CD14-positive monocyte (primary cell): Measurements from ENCODE around the gene MSMO1. TPM values are rescaled to one million over a fixed set of nuclear protein-coding genes. Genes with fewer than 3 reads are reported as not detected.

Experiments used
- DNase-seq, 3 donors: peaks; one replicate each; pipeline ENCODE4 v3.0.0-alpha.2; 2011 to 2022
- H2AFZ ChIP-seq: 2 replicates; pipeline ENCODE4 v1.6.0; 2012; ENCODE audit warnings: mild to moderate bottlenecking, low read depth, low read length, inconsistent platforms; ENCODE audit not compliant: insufficient read depth, poor library complexity, severe bottlenecking
- H3K27ac ChIP-seq, 2 donors: 1 replicate in 1 of 2; 2 replicates in 1 of 2; pipeline ENCODE4 v1.5.1; 2012 to 2013; ENCODE audit warnings: low read length in 2 of 2, control low read depth in 1 of 2, inconsistent platforms in 1 of 2, low read depth in 1 of 2, mild to moderate bottlenecking in 1 of 2
- H3K27me3 ChIP-seq, 2 donors: one replicate each; pipeline versions ENCODE4 v1.6.0 to v1.6.1; 2011 to 2013; ENCODE audit warnings: low read length in 2 of 2; ENCODE audit not compliant: control insufficient read depth in 2 of 2, insufficient read depth in 2 of 2
- H3K36me3 ChIP-seq, 2 donors: replicated peaks in 1 of 2; 1 replicate in 1 of 2; 2 replicates in 1 of 2; pipeline versions ENCODE4 v1.5.1 to v1.6.1; 2012 to 2013; ENCODE audit warnings: low read length in 2 of 2, control low read depth in 1 of 2, inconsistent platforms in 1 of 2, mild to moderate bottlenecking in 1 of 2; ENCODE audit not compliant: insufficient read depth in 2 of 2, control insufficient read depth in 1 of 2
- H3K4me1 ChIP-seq, 2 donors: 1 replicate in 1 of 2; 2 replicates in 1 of 2; pipeline versions ENCODE4 v1.5.1 to v1.6.1; 2012 to 2013; ENCODE audit warnings: low read length in 2 of 2, control low read depth in 1 of 2, inconsistent platforms in 1 of 2, mild to moderate bottlenecking in 1 of 2, moderate library complexity in 1 of 2; ENCODE audit not compliant: insufficient read depth in 2 of 2, control insufficient read depth in 1 of 2
- H3K4me2 ChIP-seq: replicated peaks from 2 replicates; pipeline ENCODE3; 2012; ENCODE audit warnings: low read length, moderate library complexity, mild to moderate bottlenecking; ENCODE audit not compliant: poor library complexity, severe bottlenecking; ENCODE audit errors: extremely low read depth
- H3K4me3 ChIP-seq, 3 experiments: fragments of 200-600 bp in 1 of 3; sonication (generic) in 1 of 3; replicated peaks in 1 of 3; 1 replicate in 2 of 3; 2 replicates in 1 of 3; pipeline ENCODE4 v1.5.1; 2011 to 2013; ENCODE audit warnings: low read length in 3 of 3, mild to moderate bottlenecking in 3 of 3, control low read depth in 2 of 3, low read depth in 2 of 3, inconsistent platforms in 1 of 3, moderate library complexity in 1 of 3
- H3K79me2 ChIP-seq: 2 replicates; pipeline ENCODE4 v1.6.0; 2012; ENCODE audit warnings: mild to moderate bottlenecking, control low read depth, inconsistent platforms, low read length, moderate library complexity; ENCODE audit not compliant: insufficient read depth
- H3K9ac ChIP-seq: 2 replicates; pipeline ENCODE4 v1.6.0; 2017; ENCODE audit warnings: low read length, mild to moderate bottlenecking; ENCODE audit not compliant: insufficient read depth, poor library complexity, severe bottlenecking
- H3K9me3 ChIP-seq, 2 donors: replicated peaks in 1 of 2; 1 replicate in 1 of 2; 2 replicates in 1 of 2; pipeline versions ENCODE4 v1.5.1 to v1.6.1; 2012 to 2013; ENCODE audit warnings: low read length in 2 of 2, control low read depth in 1 of 2; ENCODE audit not compliant: control insufficient read depth in 1 of 2, insufficient read depth in 1 of 2
- H4K20me1 ChIP-seq: 2 replicates; pipeline ENCODE4 v1.6.0; 2012; ENCODE audit warnings: mild to moderate bottlenecking, low read length, control low read depth, moderate library complexity; ENCODE audit not compliant: insufficient read depth
- H3K27ac Mint-ChIP-seq, 7 donors: one replicate each; pipeline ENCODE4 v1.8.0; 2020; ENCODE audit warnings: mild to moderate bottlenecking in 7 of 7, mixed read lengths in 7 of 7, moderate library complexity in 6 of 7, inconsistent platforms in 2 of 7
- H3K27me3 Mint-ChIP-seq, 3 donors: one replicate each; pipeline ENCODE4 v1.8.0; 2021 to 2022; ENCODE audit warnings: low read depth in 3 of 3, mild to moderate bottlenecking in 3 of 3, mixed read lengths in 3 of 3, moderate library complexity in 3 of 3, inconsistent platforms in 1 of 3
- H3K36me3 Mint-ChIP-seq, 2 donors: one replicate each; pipeline ENCODE4 v1.8.0; 2020; ENCODE audit warnings: mixed read lengths in 2 of 2, inconsistent platforms in 1 of 2, mild to moderate bottlenecking in 1 of 2
- H3K4me1 Mint-ChIP-seq: one replicate; pipeline ENCODE4 v1.8.0; 2020; ENCODE audit warnings: mild to moderate bottlenecking, mixed read lengths
- H3K4me3 Mint-ChIP-seq, 2 donors: one replicate each; pipeline ENCODE4 v1.8.0; 2020; ENCODE audit warnings: mild to moderate bottlenecking in 2 of 2, mixed read lengths in 2 of 2, moderate library complexity in 1 of 2
- H3K9me3 Mint-ChIP-seq, 7 donors: one replicate each; pipeline ENCODE4 v1.8.0; 2020 to 2022; ENCODE audit warnings: mixed read lengths in 7 of 7, mild to moderate bottlenecking in 6 of 7, moderate library complexity in 6 of 7, inconsistent platforms in 2 of 7
- WGBS: methylation state at CpG from one replicate; pipeline ENCODE4 v1.1.5; 2013; ENCODE audit warnings: missing lambda C conversion rate; ENCODE audit not compliant: insufficient coverage; 5-methylcytosine and 5-hydroxymethylcytosine counted together
- intact Hi-C, 2 donors: fragments of 100-400 bp; cut with micrococcal nuclease; formaldehyde crosslinking; loops; one replicate each; pipeline versions ENCODE4 v1.15.0 to v1.15.1; 2023
- polyA plus RNA-seq, 3 donors: library from polyadenylated mRNA; depleted of rRNA in 1 of 3; unstranded in 2 of 3; stranded (reverse) in 1 of 3; fragments of 300-500 nt in 2 of 3; fragments of >200 nt in 1 of 3; fragmentation: Illumina TruSeq in 2 of 3; gene quantifications; 1 replicate in 2 of 3; 2 replicates in 1 of 3; pipeline ENCODE4 v1.2.3, GENCODE V29; 2012 to 2021
- TF ChIP-seq, protein P1 (sequence below): fragments of 200-600 bp; IDR thresholded peaks from one replicate; pipeline ENCODE4 v1.8.0; 2022; ENCODE audit warnings: antibody characterized with exemption, mild to moderate bottlenecking

MSMO1 gene
- polyA plus RNA-seq, 3 donors, result 3.1 to 7.6 (median 6.0) TPM

- 0% methylated on average over 1 of the region's 2 CpGs for WGBS
- Mint-ChIP-seq H3K36me3 (no peaks in the 10 kb centered on the region), H3K27ac (no peak overlapping the region), H3K4me1 (peaks cover 78% of the 10 kb centered on the region), H3K27me3 (peaks cover 0 to 1% (median 0%) of the 10 kb centered on the region in 3 donors), H3K9me3 (peaks cover 0 to 6% (median under 1%) of the 10 kb centered on the region in 7 donors), H3K4me3 (no peak overlapping the region)
- TF ChIP-seq, protein P1, sequence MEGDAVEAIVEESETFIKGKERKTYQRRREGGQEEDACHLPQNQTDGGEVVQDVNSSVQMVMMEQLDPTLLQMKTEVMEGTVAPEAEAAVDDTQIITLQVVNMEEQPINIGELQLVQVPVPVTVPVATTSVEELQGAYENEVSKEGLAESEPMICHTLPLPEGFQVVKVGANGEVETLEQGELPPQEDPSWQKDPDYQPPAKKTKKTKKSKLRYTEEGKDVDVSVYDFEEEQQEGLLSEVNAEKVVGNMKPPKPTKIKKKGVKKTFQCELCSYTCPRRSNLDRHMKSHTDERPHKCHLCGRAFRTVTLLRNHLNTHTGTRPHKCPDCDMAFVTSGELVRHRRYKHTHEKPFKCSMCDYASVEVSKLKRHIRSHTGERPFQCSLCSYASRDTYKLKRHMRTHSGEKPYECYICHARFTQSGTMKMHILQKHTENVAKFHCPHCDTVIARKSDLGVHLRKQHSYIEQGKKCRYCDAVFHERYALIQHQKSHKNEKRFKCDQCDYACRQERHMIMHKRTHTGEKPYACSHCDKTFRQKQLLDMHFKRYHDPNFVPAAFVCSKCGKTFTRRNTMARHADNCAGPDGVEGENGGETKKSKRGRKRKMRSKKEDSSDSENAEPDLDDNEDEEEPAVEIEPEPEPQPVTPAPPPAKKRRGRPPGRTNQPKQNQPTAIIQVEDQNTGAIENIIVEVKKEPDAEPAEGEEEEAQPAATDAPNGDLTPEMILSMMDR, result peak; percentile 43
- peak in 2 of 3 donors; percentile 21 to 29 for DNase-seq
- Histone ChIP-seq H3K27me3 (no peaks in the 10 kb centered on the region), H3K9ac (no peak overlapping the region), H3K9me3 (no peaks in the 10 kb centered on the region), H3K4me1 (peaks cover 42 to 58% of the 10 kb centered on the region in 2 donors), H3K4me2 (no peak overlapping the region), H3K27ac (no peak overlapping the region), H4K20me1 (no peaks in the 10 kb centered on the region), H3K36me3 (no peaks in the 10 kb centered on the region), H2AFZ (no peak overlapping the region), H3K4me3 (no peak overlapping the region), H3K79me2 (no peaks in the 10 kb centered on the region)
- intact Hi-C loops, result no loop called here
These were observed 28.4 kb downstream of the MSMO1 start for GRCh38 chr4:165355900-165356300.

GRCh38 chr4:165359506-165359905 is 32.0 kb downstream of the MSMO1 start:
- H3K27ac ChIP-seq, result no peak overlapping the region
- H3K4me3 ChIP-seq, result peak overlapping the region in 1 of 3 experiments; percentile 8
- no peaks in the 10 kb centered on the region for H3K27me3 ChIP-seq
- Mint-ChIP-seq H3K9me3 (no peaks in the 10 kb centered on the region), H3K4me3 (peak overlapping the region in 1 of 2 donors; percentile 65), H3K27ac (peak overlapping the region; percentile 65 to 85 (median 80)), H3K4me1 (peaks cover 58% of the 10 kb centered on the region), H3K27me3 (peaks cover 0 to 1% (median 0%) of the 10 kb centered on the region in 3 donors), H3K36me3 (no peaks in the 10 kb centered on the region)
- no peaks in the 10 kb centered on the region for H3K9me3 ChIP-seq
- no peak overlapping the region for H2AFZ ChIP-seq
- H3K9ac ChIP-seq, result no peak overlapping the region
- DNase-seq, result peak; percentile 40 to 79 (median 70)
- TF ChIP-seq, protein P1, result no peak
- WGBS, result no CpG with 5 or more reads among the region's 2 CpGs
- H4K20me1 ChIP-seq, result no peaks in the 10 kb centered on the region
- no peaks in the 10 kb centered on the region for H3K36me3 ChIP-seq
- H3K4me1 ChIP-seq, result peaks cover 32 to 46% of the 10 kb centered on the region in 2 donors
- no peaks in the 10 kb centered on the region for H3K79me2 ChIP-seq
- intact Hi-C loops, result no loop called here
- peak overlapping the region; percentile 37 for H3K4me2 ChIP-seq
